Endodermal cell (in vitro differentiated cells): ENCODE measurements around the gene AKT3. TPM values are rescaled to one million over a fixed set of nuclear protein-coding genes. Genes with fewer than 3 reads are reported as not detected.

ENCODE experiments used
- DNase-seq: peaks from one replicate; pipeline ENCODE4 v3.0.0-alpha.2; 2017
- H3K27ac ChIP-seq: 2 replicates; pipeline ENCODE4 v1.5.1; 2013; ENCODE audit warnings: mild to moderate bottlenecking, low read depth, low read length, moderate library complexity
- H3K27me3 ChIP-seq: 2 replicates; pipeline ENCODE4 v1.6.1; 2013; ENCODE audit warnings: mild to moderate bottlenecking, low read length, moderate library complexity; ENCODE audit not compliant: insufficient read depth, control insufficient read depth, poor library complexity, severe bottlenecking
- H3K36me3 ChIP-seq: 2 replicates; pipeline ENCODE4 v1.7.0; 2013; ENCODE audit warnings: mild to moderate bottlenecking, low read length, moderate library complexity; ENCODE audit not compliant: control insufficient read depth, insufficient read depth
- H3K4me1 ChIP-seq: one replicate; pipeline ENCODE4 v1.7.0; 2013; ENCODE audit warnings: low read length; ENCODE audit not compliant: control insufficient read depth, insufficient read depth
- H3K4me3 ChIP-seq: 2 replicates; pipeline ENCODE4 v1.5.1; 2013; ENCODE audit warnings: mild to moderate bottlenecking, low read length, moderate library complexity
- H3K9ac ChIP-seq: 2 replicates; pipeline ENCODE4 v1.6.1; 2013; ENCODE audit warnings: mild to moderate bottlenecking, low read length, moderate library complexity; ENCODE audit not compliant: poor library complexity, severe bottlenecking; ENCODE audit errors: extremely low read depth
- H3K9me3 ChIP-seq: 2 replicates; pipeline ENCODE4 v1.6.1; 2013; ENCODE audit warnings: mild to moderate bottlenecking, low read length, moderate library complexity; ENCODE audit not compliant: control insufficient read depth
- H3K27ac Mint-ChIP-seq: 2 replicates; pipeline ENCODE4 v1.8.0; 2020; ENCODE audit warnings: mixed read lengths
- H3K27me3 Mint-ChIP-seq: 2 replicates; pipeline ENCODE4 v1.8.0; 2021; ENCODE audit warnings: mild to moderate bottlenecking, mixed read lengths; ENCODE audit not compliant: insufficient read depth
- H3K36me3 Mint-ChIP-seq: 2 replicates; pipeline ENCODE4 v1.8.0; 2020; ENCODE audit warnings: low read depth, mixed read lengths
- H3K4me1 Mint-ChIP-seq: 2 replicates; pipeline ENCODE4 v1.8.0; 2020; ENCODE audit warnings: mixed read lengths
- H3K4me3 Mint-ChIP-seq: 2 replicates; pipeline ENCODE4 v1.8.0; 2020; ENCODE audit warnings: mild to moderate bottlenecking, moderate library complexity, mixed read lengths
- H3K9me3 Mint-ChIP-seq: 2 replicates; pipeline ENCODE4 v1.8.0; 2020; ENCODE audit warnings: mild to moderate bottlenecking, mixed read lengths
- WGBS, 2 experiments: methylation state at CpG; one replicate each; pipeline versions ENCODE4 v1.1.5 to v1.1.7; 2013; ENCODE audit warnings: missing lambda C conversion rate in 2 of 2, mixed read lengths in 1 of 2; ENCODE audit not compliant: insufficient coverage in 1 of 2, insufficient read length in 1 of 2; 5-methylcytosine and 5-hydroxymethylcytosine counted together
- total RNA-seq, 2 donors: library from RNA; stranded (reverse); fragmentation: NEBNext Ultra II Directional in 1 of 2; extraction: Animal tissue kit (Norgen Biotek cat#: 25700) in 1 of 2; gene quantifications; 2 replicates in 1 of 2; 3 replicates in 1 of 2; pipeline ENCODE4 v1.2.1, GENCODE V29; 2021
- TF ChIP-seq, protein P1 (sequence below): fragments of 200-600 bp; sonication (generic); conservative IDR thresholded peaks from 2 replicates; pipeline ENCODE4 v1.5.0; 2021; ENCODE audit warnings: antibody characterized with exemption, mild to moderate bottlenecking

The AKT3 gene
- total RNA-seq, 2 donors from 2014 or later, result 38.2 to 49.1 TPM

DNA sequence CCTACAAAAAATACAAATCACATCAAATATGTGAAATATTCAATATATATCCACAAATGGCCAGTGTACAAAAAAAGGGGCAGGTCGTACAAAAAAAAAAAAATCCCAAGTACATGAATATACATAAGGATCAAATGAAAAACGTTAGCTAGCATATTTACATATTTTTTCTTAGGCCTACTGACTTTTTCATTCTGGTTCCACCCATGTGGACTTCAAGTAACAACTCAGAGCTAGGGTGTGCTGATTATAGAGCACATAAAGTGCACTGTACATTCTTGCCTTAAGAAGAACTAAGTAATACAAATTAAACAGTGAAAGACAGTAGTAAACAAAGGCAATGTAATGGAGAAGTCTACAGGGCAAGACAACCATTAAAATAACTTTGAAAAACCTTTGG lies 297.0 kb downstream of the AKT3 start:
- H3K27ac Mint-ChIP-seq, result no peak overlapping the region
- TF ChIP-seq, protein P1, sequence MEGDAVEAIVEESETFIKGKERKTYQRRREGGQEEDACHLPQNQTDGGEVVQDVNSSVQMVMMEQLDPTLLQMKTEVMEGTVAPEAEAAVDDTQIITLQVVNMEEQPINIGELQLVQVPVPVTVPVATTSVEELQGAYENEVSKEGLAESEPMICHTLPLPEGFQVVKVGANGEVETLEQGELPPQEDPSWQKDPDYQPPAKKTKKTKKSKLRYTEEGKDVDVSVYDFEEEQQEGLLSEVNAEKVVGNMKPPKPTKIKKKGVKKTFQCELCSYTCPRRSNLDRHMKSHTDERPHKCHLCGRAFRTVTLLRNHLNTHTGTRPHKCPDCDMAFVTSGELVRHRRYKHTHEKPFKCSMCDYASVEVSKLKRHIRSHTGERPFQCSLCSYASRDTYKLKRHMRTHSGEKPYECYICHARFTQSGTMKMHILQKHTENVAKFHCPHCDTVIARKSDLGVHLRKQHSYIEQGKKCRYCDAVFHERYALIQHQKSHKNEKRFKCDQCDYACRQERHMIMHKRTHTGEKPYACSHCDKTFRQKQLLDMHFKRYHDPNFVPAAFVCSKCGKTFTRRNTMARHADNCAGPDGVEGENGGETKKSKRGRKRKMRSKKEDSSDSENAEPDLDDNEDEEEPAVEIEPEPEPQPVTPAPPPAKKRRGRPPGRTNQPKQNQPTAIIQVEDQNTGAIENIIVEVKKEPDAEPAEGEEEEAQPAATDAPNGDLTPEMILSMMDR, result no peak
- 90 to 100% methylated on average over 2 of the region's 2 CpGs for WGBS, 2 experiments
- no peaks in the 10 kb centered on the region for H3K27me3 ChIP-seq
- no peak overlapping the region for H3K4me3 Mint-ChIP-seq
- no peak overlapping the region for H3K4me3 ChIP-seq
- H3K27me3 Mint-ChIP-seq, result no peaks in the 10 kb centered on the region
- DNase-seq, result no peak
- H3K9me3 ChIP-seq, result no peaks in the 10 kb centered on the region
- H3K36me3 Mint-ChIP-seq, result no peaks in the 10 kb centered on the region
- H3K9me3 Mint-ChIP-seq, result no peaks in the 10 kb centered on the region
- no peak overlapping the region for H3K9ac ChIP-seq
- no peaks in the 10 kb centered on the region for H3K4me1 ChIP-seq
- H3K4me1 Mint-ChIP-seq, result peaks cover 6% of the 10 kb centered on the region
- H3K27ac ChIP-seq, result no peak overlapping the region
- H3K36me3 ChIP-seq, result peaks cover under 1% of the 10 kb centered on the region

DNA sequence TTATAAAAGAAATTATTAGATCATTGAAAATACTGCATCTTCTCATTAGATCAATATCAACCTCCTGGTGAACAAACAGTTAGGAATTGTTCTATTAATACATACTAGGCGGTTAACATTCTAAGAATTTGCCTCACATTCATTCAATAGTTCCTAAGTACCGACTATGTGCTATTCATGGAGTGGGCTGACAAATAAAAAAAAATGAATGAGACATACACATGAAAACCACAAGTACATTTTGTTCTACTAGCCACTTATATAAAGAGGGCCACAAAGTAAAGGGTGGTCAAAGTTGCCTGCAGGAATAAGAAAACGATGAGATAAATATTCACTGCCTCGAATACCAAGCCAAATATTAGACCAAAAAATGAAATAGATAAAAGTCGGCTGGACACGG lies 299.8 kb downstream of the AKT3 start:
- Histone ChIP-seq H3K9me3 (no peaks in the 10 kb centered on the region), H3K4me3 (no peak overlapping the region), H3K27ac (no peak overlapping the region), H3K9ac (no peak overlapping the region), H3K27me3 (no peaks in the 10 kb centered on the region), H3K4me1 (no peaks in the 10 kb centered on the region), H3K36me3 (peaks cover 4% of the 10 kb centered on the region)
- TF ChIP-seq, protein P1, result no peak
- Mint-ChIP-seq H3K4me3 (no peak overlapping the region), H3K27me3 (no peaks in the 10 kb centered on the region), H3K27ac (no peak overlapping the region), H3K4me1 (peaks cover 2% of the 10 kb centered on the region), H3K36me3 (no peaks in the 10 kb centered on the region), H3K9me3 (no peaks in the 10 kb centered on the region)
- WGBS, 2 experiments, result 94% methylated on average over 6 of the region's 6 CpGs; no CpG with 5 or more reads in 1 of the 2 experiments
- no peak for DNase-seq

DNA sequence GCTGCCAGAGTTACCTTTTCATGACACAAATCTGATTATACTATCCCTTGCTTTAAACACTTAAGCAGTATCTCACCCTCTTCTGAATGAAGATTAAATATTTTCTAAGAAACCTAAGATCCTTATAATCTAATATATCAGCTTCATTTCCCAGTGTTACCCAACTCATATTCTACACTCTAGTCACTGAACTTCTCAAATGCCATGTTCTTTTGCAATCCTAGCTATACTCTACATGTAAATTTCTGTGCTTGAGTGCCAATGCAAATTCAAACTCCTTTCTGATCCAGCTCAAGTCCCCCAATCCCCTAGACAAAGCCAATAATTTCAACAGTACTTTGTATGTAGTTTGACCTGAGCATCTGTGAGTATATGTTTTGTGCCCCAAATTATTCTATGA lies 300.3 kb downstream of the AKT3 start:
- Mint-ChIP-seq H3K4me3 (no peak overlapping the region), H3K27me3 (no peaks in the 10 kb centered on the region), H3K27ac (no peak overlapping the region), H3K9me3 (no peaks in the 10 kb centered on the region), H3K4me1 (no peaks in the 10 kb centered on the region), H3K36me3 (no peaks in the 10 kb centered on the region)
- no peak overlapping the region for H3K27ac ChIP-seq
- H3K4me1 ChIP-seq, result no peaks in the 10 kb centered on the region
- H3K36me3 ChIP-seq, result peaks cover 4% of the 10 kb centered on the region
- H3K9me3 ChIP-seq, result no peaks in the 10 kb centered on the region
- no peak overlapping the region for H3K9ac ChIP-seq
- DNase-seq, result no peak
- TF ChIP-seq, protein P1, result no peak
- no peaks in the 10 kb centered on the region for H3K27me3 ChIP-seq
- H3K4me3 ChIP-seq, result no peak overlapping the region
